CD4-positive, alpha-beta T cell treated with Interleukin-1 beta for 1 hour (primary cell): ENCODE results near the gene SMIM32.

ENCODE experiments used
- DNase-seq, 2 donors: peaks; one replicate each; pipeline ENCODE4 v3.0.0-alpha.2; 2020 to 2022

SMIM32 gene

GRCh38 chr5:136185974-136186665 lies 6.8 kb downstream of the SMIM32 start:
- no peak for DNase-seq

- DNase-seq: no peak
Observed at GRCh38 chr5:136182618-136183017, 10.3 kb downstream of the SMIM32 start.

- peak in 1 of 2 donors; percentile 5 for DNase-seq
Observed at GRCh38 chr5:136174021-136174659, 18.8 kb downstream of the SMIM32 start.

- DNase-seq: no peak
Observed at GRCh38 chr5:136169218-136169617, 23.7 kb downstream of the SMIM32 start.

GRCh38 chr5:136166909-136167308 lies 26.1 kb downstream of the SMIM32 start:
- DNase-seq: no peak

- DNase-seq: no peak
Observed at GRCh38 chr5:136164226-136164625, 28.7 kb downstream of the SMIM32 start.

GRCh38 chr5:136162008-136162407 lies 31.0 kb downstream of the SMIM32 start:
- no peak for DNase-seq

GRCh38 chr5:136159457-136159856 lies 33.5 kb downstream of the SMIM32 start:
- DNase-seq: no peak

- DNase-seq: no peak
Observed at GRCh38 chr5:136157514-136157913, 35.4 kb downstream of the SMIM32 start.

GRCh38 chr5:136155761-136156160 lies 37.2 kb downstream of the SMIM32 start:
- no peak for DNase-seq

- DNase-seq: no peak
Observed at GRCh38 chr5:136155078-136155477, 37.9 kb downstream of the SMIM32 start.

GRCh38 chr5:136153581-136154236 lies 39.3 kb downstream of the SMIM32 start:
- DNase-seq: no peak

- no peak for DNase-seq
Observed at GRCh38 chr5:136149891-136150290, 43.1 kb downstream of the SMIM32 start.

- no peak for DNase-seq
Observed at GRCh38 chr5:136147632-136148031, 45.3 kb downstream of the SMIM32 start.

GRCh38 chr5:136146201-136146600 lies 46.8 kb downstream of the SMIM32 start:
- DNase-seq: no peak

- DNase-seq: no peak
Observed at GRCh38 chr5:136145030-136145429, 47.9 kb downstream of the SMIM32 start.

- DNase-seq: no peak
Observed at GRCh38 chr5:136143763-136144162, 49.2 kb downstream of the SMIM32 start.

GRCh38 chr5:136143312-136143711 lies 49.6 kb downstream of the SMIM32 start:
- no peak for DNase-seq

- no peak for DNase-seq
Observed at GRCh38 chr5:136141561-136141960, 51.4 kb downstream of the SMIM32 start.
